Mucosa of stomach (tissue), 1 donor: ENCODE results near the gene TP53I13.

Source experiments
- H3K27me3 ChIP-seq: one replicate; pipeline ENCODE4 v1.7.0; 2013; ENCODE audit warnings: mild to moderate bottlenecking, low read length; ENCODE audit not compliant: control insufficient read depth, insufficient read depth
- H3K36me3 ChIP-seq: one replicate; pipeline ENCODE4 v1.7.0; 2013; ENCODE audit warnings: low read length; ENCODE audit not compliant: control insufficient read depth, insufficient read depth
- H3K4me1 ChIP-seq: one replicate; pipeline ENCODE4 v1.7.0; 2013; ENCODE audit warnings: mild to moderate bottlenecking, low read length; ENCODE audit not compliant: control insufficient read depth, insufficient read depth
- H3K4me3 ChIP-seq: one replicate; pipeline ENCODE4 v1.7.0; 2013; ENCODE audit warnings: low read length
- H3K9ac ChIP-seq: one replicate; pipeline ENCODE4 v1.7.0; 2013; ENCODE audit warnings: mild to moderate bottlenecking, low read length, moderate library complexity
- H3K9me3 ChIP-seq: one replicate; pipeline ENCODE4 v1.7.0; 2013; ENCODE audit warnings: mild to moderate bottlenecking, low read length, moderate library complexity; ENCODE audit not compliant: control insufficient read depth
- donor health status: Pancreatic carcinoma.

The TP53I13 gene

DNA sequence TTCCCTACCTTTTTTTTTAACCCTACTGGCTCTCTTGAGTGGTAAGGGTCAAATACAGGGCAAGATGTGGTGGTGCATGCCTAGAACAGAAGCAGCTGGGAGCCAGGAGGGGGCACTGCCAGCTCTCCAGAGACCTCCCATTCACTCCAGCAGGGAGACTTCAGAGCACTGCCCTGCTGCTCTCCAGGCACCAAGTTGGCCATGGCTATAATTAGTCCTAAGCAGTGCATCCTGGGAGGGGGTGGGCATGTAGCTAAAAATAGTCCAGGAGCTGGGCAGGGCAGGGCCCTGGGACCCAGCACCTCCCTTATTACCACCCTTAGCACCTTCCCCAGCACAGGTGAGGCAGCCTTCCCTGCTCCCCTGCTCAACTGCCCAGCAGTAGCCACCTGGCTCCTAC, 50.8 kb downstream of the TP53I13 start:
- H3K4me3 ChIP-seq: no peak overlapping the region
- peaks cover 58% of the 10 kb centered on the region for H3K4me1 ChIP-seq
- H3K9me3 ChIP-seq: no peaks in the 10 kb centered on the region
- no peaks in the 10 kb centered on the region for H3K36me3 ChIP-seq
- peaks cover 79% of the 10 kb centered on the region for H3K27me3 ChIP-seq
- no peak overlapping the region for H3K9ac ChIP-seq

DNA sequence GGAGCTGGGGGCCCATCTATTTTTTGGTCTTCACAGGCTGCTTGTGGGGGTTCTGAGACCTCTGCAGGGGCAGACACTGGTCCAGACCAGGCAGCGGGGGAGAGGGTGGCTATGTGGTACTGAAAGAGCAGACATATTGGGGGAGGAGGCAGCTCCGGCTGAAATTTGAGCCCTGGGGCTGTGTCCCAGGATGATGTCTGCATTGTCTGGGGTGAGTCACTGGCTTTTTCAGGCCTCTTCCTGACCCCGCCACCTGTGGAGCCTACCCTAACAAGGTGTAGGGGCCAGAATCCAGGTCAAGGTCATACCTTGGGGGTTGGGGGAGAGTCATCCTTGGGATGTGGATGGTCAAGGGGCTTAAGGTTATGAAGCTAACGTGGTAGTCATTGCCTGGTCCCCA, 51.8 kb downstream of the TP53I13 start:
- Histone ChIP-seq H3K4me3 (no peak overlapping the region), H3K9ac (no peak overlapping the region), H3K9me3 (no peaks in the 10 kb centered on the region), H3K27me3 (peaks cover 69% of the 10 kb centered on the region), H3K4me1 (peaks cover 48% of the 10 kb centered on the region), H3K36me3 (no peaks in the 10 kb centered on the region)

DNA sequence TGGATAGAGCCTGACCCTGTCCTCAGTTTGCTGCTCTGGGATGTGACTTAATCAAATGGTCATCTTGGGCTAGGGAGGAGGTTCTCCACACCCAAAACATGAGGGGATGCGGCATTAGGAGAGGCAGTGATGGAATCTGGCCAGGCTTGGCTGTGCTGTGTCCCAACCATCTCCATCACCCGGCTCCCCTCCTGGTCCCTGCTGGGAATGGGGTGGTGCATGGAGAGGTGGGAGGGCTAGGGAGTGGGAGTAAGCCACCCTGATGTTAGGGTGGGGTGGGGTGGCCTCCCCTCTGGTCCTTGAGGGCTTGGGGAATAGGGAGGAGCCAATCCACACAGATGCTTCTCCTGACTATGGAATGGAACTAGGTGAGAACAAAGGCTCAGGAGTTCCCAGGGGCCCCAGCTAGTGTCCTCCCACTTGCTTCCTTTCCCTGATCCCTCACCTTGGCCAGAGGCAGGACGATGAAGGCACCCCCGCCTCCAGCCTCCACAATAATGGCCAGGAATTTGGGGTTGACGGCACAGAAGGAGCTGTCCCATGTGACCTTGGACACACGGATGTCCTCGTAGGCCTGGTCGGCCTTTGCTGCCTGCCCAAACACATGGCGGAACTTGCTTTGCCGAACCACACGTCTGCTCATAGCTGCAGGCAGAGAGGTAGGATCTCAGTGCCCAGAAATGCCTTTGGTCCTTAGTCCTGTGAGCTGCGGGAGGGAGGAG, 52.4 kb downstream of the TP53I13 start:
- H3K4me1 ChIP-seq: peaks cover 42% of the 10 kb centered on the region
- H3K4me3 ChIP-seq: no peak overlapping the region

DNA sequence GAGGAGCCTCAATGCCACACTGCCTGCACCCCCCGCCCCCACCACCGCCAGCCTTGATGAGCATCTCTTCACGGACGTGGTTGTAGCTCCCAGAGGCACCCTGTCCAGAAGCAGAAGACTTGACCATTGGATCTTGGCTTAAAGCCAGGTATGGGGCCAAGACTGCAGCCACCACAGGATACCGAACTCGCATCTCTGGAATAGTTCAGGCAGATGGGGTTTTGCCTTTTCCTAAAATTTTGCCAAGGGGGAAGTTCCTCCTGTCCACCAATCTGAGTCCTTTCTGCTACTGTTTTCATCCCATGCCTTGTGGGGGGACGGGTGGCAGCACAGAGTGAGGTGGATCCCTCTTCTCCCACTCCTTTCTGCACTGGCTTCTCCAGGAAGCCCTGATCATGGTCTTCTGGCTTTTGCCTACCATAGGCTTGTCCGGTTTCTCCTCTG, 53.3 kb downstream of the TP53I13 start:
- peaks cover 33% of the 10 kb centered on the region for H3K4me1 ChIP-seq
- H3K27me3 ChIP-seq: peaks cover 55% of the 10 kb centered on the region
- H3K9me3 ChIP-seq: no peaks in the 10 kb centered on the region
- no peak overlapping the region for H3K9ac ChIP-seq
- no peak overlapping the region for H3K4me3 ChIP-seq
- no peaks in the 10 kb centered on the region for H3K36me3 ChIP-seq

More for the DNA sequence above, 52.4 kb downstream of the TP53I13 start:
- peaks cover 63% of the 10 kb centered on the region for H3K27me3 ChIP-seq
- H3K36me3 ChIP-seq: no peaks in the 10 kb centered on the region
- no peaks in the 10 kb centered on the region for H3K9me3 ChIP-seq
- H3K9ac ChIP-seq: no peak overlapping the region
